ENCODE data around the gene S100A6. TPM values are rescaled to one million over a fixed set of nuclear protein-coding genes. Genes with fewer than 3 reads are reported as not detected.
A peak's percentile ranks its signal among the peaks of the same experiment; 100 is the strongest.

S100A6 gene
- polyA plus RNA-seq, 1 donor from 2014 or later = not detected

DNA sequence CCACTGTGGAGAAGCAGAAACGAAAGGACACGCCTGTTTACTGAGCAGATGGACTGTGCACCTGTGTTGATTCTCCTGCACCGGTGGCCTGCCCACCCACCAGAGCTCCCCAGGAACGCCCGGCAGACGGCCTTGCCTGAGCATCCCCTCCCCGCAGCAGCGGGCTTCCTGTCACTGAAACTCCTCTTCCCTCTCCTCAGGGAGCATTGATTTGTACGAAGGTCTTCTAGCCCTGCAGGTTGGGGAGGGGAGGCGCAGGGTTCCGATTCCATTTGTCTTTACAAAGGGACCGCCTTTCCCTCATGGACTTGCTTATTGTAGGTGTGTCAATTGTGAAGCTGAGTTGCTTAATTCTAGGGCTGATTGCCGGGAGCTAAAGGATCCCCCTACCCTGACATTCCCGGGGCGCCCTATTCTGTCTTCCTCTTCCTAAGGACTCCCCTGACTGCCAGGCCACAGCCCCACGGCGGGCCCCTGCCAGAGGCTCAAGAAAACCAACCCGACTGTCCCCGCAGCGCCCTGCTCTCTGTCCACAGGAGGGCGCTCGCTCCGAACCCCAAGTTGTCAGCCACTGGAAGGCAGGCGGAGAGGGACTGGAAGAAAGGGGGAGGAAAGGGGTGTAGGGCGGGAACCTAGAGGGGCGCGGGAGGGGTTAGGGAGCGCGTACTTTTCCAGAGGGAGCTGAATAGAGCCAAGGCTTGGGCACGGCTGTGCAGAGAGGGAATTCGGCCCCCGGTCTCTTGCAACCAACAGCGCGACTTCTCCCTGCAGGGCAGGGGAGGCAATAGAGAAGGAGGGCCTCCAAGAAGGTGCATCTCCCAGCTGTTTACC is 2.8 kb downstream of the S100A6 start:
- Histone ChIP-seq H3K27ac (ENCODE audit: low read length) (no peak overlapping the region), H2AFZ (ENCODE audit: low read depth, low read length) (no peak overlapping the region), H3K4me3 (ENCODE audit: low read length) (no peak overlapping the region), H3K27me3 (ENCODE audit: insufficient read depth, low read depth, low read length) (peaks cover 5% of the 10 kb centered on the region), H4K20me1 (ENCODE audit: insufficient read depth) (no peaks in the 10 kb centered on the region), H3K4me2 (ENCODE audit: low read length) (no peak overlapping the region), H3K9me2 (ENCODE audit: insufficient read depth, low read length) (no peaks in the 10 kb centered on the region), H3K9ac (ENCODE audit: low read length) (no peak overlapping the region), H3F3A (ENCODE audit: insufficient read depth, low read length, poor library complexity, severe bottlenecking) (no peaks in the 10 kb centered on the region), H3K9me3 (ENCODE audit: low read length) (no peaks in the 10 kb centered on the region), H3K36me3 (ENCODE audit: insufficient read depth, low read length) (no peaks in the 10 kb centered on the region), H3K79me2 (replicated peaks; ENCODE audit: insufficient read depth, low read length) (no peaks in the 10 kb centered on the region)
- no peak for TF ChIP-seq RAD21 (conservative IDR thresholded peaks at IDR 0.05)
- TF ChIP-seq MXI1 (conservative IDR thresholded peaks at IDR 0.05; ENCODE audit: poor library complexity, severe bottlenecking) = no peak
- TF ChIP-seq, protein P1, sequence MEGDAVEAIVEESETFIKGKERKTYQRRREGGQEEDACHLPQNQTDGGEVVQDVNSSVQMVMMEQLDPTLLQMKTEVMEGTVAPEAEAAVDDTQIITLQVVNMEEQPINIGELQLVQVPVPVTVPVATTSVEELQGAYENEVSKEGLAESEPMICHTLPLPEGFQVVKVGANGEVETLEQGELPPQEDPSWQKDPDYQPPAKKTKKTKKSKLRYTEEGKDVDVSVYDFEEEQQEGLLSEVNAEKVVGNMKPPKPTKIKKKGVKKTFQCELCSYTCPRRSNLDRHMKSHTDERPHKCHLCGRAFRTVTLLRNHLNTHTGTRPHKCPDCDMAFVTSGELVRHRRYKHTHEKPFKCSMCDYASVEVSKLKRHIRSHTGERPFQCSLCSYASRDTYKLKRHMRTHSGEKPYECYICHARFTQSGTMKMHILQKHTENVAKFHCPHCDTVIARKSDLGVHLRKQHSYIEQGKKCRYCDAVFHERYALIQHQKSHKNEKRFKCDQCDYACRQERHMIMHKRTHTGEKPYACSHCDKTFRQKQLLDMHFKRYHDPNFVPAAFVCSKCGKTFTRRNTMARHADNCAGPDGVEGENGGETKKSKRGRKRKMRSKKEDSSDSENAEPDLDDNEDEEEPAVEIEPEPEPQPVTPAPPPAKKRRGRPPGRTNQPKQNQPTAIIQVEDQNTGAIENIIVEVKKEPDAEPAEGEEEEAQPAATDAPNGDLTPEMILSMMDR (IDR thresholded peaks at IDR 0.05; ENCODE audit: poor library complexity, severe bottlenecking) = peak; percentile 44
- TF ChIP-seq TAF1 (IDR thresholded peaks at IDR 0.05; ENCODE audit: low read depth) = no peak
- TF ChIP-seq EZH2 (IDR thresholded peaks at IDR 0.05; ENCODE audit: borderline replicate concordance, insufficient read depth, low read length, poor library complexity, severe bottlenecking) = no peak
- TF ChIP-seq, protein P2, sequence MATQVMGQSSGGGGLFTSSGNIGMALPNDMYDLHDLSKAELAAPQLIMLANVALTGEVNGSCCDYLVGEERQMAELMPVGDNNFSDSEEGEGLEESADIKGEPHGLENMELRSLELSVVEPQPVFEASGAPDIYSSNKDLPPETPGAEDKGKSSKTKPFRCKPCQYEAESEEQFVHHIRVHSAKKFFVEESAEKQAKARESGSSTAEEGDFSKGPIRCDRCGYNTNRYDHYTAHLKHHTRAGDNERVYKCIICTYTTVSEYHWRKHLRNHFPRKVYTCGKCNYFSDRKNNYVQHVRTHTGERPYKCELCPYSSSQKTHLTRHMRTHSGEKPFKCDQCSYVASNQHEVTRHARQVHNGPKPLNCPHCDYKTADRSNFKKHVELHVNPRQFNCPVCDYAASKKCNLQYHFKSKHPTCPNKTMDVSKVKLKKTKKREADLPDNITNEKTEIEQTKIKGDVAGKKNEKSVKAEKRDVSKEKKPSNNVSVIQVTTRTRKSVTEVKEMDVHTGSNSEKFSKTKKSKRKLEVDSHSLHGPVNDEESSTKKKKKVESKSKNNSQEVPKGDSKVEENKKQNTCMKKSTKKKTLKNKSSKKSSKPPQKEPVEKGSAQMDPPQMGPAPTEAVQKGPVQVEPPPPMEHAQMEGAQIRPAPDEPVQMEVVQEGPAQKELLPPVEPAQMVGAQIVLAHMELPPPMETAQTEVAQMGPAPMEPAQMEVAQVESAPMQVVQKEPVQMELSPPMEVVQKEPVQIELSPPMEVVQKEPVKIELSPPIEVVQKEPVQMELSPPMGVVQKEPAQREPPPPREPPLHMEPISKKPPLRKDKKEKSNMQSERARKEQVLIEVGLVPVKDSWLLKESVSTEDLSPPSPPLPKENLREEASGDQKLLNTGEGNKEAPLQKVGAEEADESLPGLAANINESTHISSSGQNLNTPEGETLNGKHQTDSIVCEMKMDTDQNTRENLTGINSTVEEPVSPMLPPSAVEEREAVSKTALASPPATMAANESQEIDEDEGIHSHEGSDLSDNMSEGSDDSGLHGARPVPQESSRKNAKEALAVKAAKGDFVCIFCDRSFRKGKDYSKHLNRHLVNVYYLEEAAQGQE (IDR thresholded peaks at IDR 0.05; ENCODE audit: borderline replicate concordance) = no peak
- TF ChIP-seq SMC3 (conservative IDR thresholded peaks at IDR 0.05; ENCODE audit: poor library complexity) = peak; percentile 21

DNA sequence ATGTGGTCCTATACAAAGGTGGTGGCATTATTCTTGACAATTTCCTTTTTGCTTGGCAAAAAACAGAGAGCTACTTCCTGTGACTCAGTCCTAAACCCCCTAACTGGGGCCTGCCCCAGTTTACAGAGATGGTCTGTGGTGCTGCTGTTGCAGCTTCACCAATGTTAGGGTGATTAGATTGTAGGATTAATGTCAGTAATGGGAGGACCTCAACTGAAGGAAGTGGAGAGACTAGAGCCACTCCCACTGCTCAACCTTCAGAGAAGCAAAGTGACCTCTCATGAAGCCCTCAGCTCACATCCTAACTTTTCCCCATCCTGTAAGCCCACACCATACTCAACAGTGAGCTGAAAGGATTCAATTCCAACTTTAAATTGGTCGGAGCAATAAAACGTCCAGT is 3.6 kb downstream of the S100A6 start:
- Histone ChIP-seq H3K79me2 (replicated peaks; ENCODE audit: insufficient read depth, low read length) (no peaks in the 10 kb centered on the region), H4K20me1 (ENCODE audit: insufficient read depth) (no peaks in the 10 kb centered on the region), H3K9me2 (ENCODE audit: insufficient read depth, low read length) (no peaks in the 10 kb centered on the region), H3K27ac (ENCODE audit: low read length) (no peak overlapping the region), H3F3A (ENCODE audit: insufficient read depth, low read length, poor library complexity, severe bottlenecking) (no peaks in the 10 kb centered on the region), H3K9ac (ENCODE audit: low read length) (no peak overlapping the region), H3K36me3 (ENCODE audit: insufficient read depth, low read length) (no peaks in the 10 kb centered on the region), H3K27me3 (ENCODE audit: insufficient read depth, low read depth, low read length) (peaks cover 5% of the 10 kb centered on the region), H3K9me3 (ENCODE audit: low read length) (no peaks in the 10 kb centered on the region), H3K4me2 (ENCODE audit: low read length) (no peak overlapping the region), H3K4me3 (ENCODE audit: low read length) (no peak overlapping the region), H2AFZ (ENCODE audit: low read depth, low read length) (no peak overlapping the region)
- TF ChIP-seq, protein P1 (IDR thresholded peaks at IDR 0.05; ENCODE audit: poor library complexity, severe bottlenecking) = no peak
- TF ChIP-seq RAD21 (conservative IDR thresholded peaks at IDR 0.05) (no peak), EZH2 (IDR thresholded peaks at IDR 0.05; ENCODE audit: borderline replicate concordance, insufficient read depth, low read length, poor library complexity, severe bottlenecking) (no peak), POLR2AphosphoS5 (IDR thresholded peaks at IDR 0.05) (no peak), SMC3 (conservative IDR thresholded peaks at IDR 0.05; ENCODE audit: poor library complexity) (no peak), EP300 (conservative IDR thresholded peaks at IDR 0.05; ENCODE audit: poor library complexity, severe bottlenecking) (no peak), TAF1 (IDR thresholded peaks at IDR 0.05; ENCODE audit: low read depth) (no peak)
- TF ChIP-seq, protein P2 (IDR thresholded peaks at IDR 0.05; ENCODE audit: borderline replicate concordance) = no peak

All from neural cell (in vitro differentiated cells).